ENCODE results near the gene IGSF21. TPM values are rescaled to one million over a fixed set of nuclear protein-coding genes. Genes with fewer than 3 reads are reported as not detected.

The IGSF21 gene
- total and polyA plus RNA-seq, 2 of the 4 experiments (the other 2 are of a cell fraction), result not detected

DNA sequence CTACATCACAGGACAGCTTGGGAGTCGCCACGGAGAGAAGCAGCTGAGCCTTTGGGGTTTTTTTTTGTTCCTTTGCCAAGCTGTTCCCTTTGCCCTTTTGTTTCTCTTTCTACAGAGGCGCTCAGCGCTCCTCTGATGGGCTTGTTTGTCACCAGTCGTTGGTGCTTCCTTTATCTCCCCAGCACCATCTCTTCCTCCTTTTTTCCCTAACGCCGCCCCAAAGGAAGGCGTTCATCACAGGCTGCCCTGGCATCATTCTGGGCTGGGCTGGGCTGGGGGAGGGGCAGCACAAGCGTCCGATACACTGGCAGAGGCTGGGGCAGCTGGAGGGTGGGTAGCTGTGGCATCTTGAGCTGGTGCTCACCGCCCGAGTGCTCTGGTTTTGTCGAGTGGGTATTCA lies 10.5 kb downstream of the IGSF21 start:
- in situ Hi-C loops (cut with MboI; ENCODE audit: low sequenced_read_pairs), result no loop called here
- dilution Hi-C loops (cut with HindIII; ENCODE audit: low sequenced_read_pairs, unreplicated experiment), result no loop called here
- no CpG with 5 or more reads among the region's 13 CpGs for WGBS, 2 experiments (ENCODE audit: extremely low coverage in 2 of 2, insufficient read length in 1 of 2)
- Histone ChIP-seq H4K5ac (ENCODE audit: low read depth, low read length) (no peak overlapping the region), H3K27me3 (ENCODE audit: control insufficient read depth, insufficient read depth, low read length) (no peaks in the 10 kb centered on the region), H3K23ac (ENCODE audit: low read depth, low read length) (no peak overlapping the region), H3K4ac (ENCODE audit: low read depth, low read length) (no peak overlapping the region), H3K56ac (ENCODE audit: extremely low read depth, insufficient read depth, low read length) (no peak overlapping the region), H2AK5ac (ENCODE audit: low read depth, low read length) (no peak overlapping the region), H3K27ac (ENCODE audit: insufficient read depth, low read length) (no peak overlapping the region), H4K91ac (ENCODE audit: insufficient read depth, low read depth, low read length) (no peak overlapping the region), H2BK5ac (ENCODE audit: low read depth, low read length, poor library complexity, severe bottlenecking) (no peak overlapping the region), H3K9ac (ENCODE audit: low read depth, low read length) (no peak overlapping the region), H2AFZ (replicated peaks; ENCODE audit: low read length, poor library complexity) (no peak overlapping the region), H3K9me3 (ENCODE audit: control insufficient read depth, insufficient read depth, low read length) (no peaks in the 10 kb centered on the region), H2BK20ac (ENCODE audit: low read depth, low read length) (no peak overlapping the region), H3K18ac (ENCODE audit: low read depth, low read length) (no peak overlapping the region), H4K8ac (ENCODE audit: low read depth in 2 of 2, low read length in 2 of 2) (no peak overlapping the region), H3K4me1 (ENCODE audit: control insufficient read depth, insufficient read depth, low read length) (no peaks in the 10 kb centered on the region), H3K4me2 (ENCODE audit: low read depth, low read length) (no peak overlapping the region), H4K20me1 (ENCODE audit: insufficient read depth, low read length) (no peaks in the 10 kb centered on the region), H3K79me1 (ENCODE audit: low read depth in 1 of 2, low read length in 2 of 2) (no peaks in the 10 kb centered on the region), H3K36me3 (ENCODE audit: control insufficient read depth, insufficient read depth, low read length) (no peaks in the 10 kb centered on the region), H3K14ac (replicated peaks; ENCODE audit: low read depth, low read length) (no peak overlapping the region), H2BK120ac (ENCODE audit: low read depth, low read length) (no peak overlapping the region), H3K9me1 (ENCODE audit: insufficient read depth, low read length) (no peaks in the 10 kb centered on the region), H2AK9ac (replicated peaks; ENCODE audit: low read depth, low read length, poor library complexity) (no peak overlapping the region), H2BK15ac (ENCODE audit: low read depth, low read length) (no peak overlapping the region), H3K4me3 (ENCODE audit: insufficient read depth, low read depth, low read length) (no peak overlapping the region)
- BruUV-seq (replicated peaks), result no TSS peak
- CTCF ChIA-PET, result interaction anchor here (0.6 kb wide), 1 partner anchor 462 kb away, joined by 3 read pairs; no protein-coding TSS in a partner anchor
- intact Hi-C loops (cut with micrococcal nuclease), result no loop called here
- no peak for ATAC-seq (ENCODE audit: low read depth)
- POLR2A ChIA-PET (ENCODE audit: unreplicated experiment), result no interaction called here
- TF ChIP-seq MAZ (IDR thresholded peaks at IDR 0.05; ENCODE audit: borderline replicate concordance, low read depth, low read length) (no peak), CHD1 (IDR thresholded peaks at IDR 0.05; ENCODE audit: low read depth, low read length) (no peak), POLR2A (IDR thresholded peaks at IDR 0.05; ENCODE audit: low read depth, low read length) (no peak), NFE2L2 (IDR thresholded peaks at IDR 0.05; ENCODE audit: low read depth, low read length) (no peak), SMC3 (IDR thresholded peaks at IDR 0.05; ENCODE audit: low read depth, low read length) (no peak), MXI1 (IDR thresholded peaks at IDR 0.05; ENCODE audit: borderline replicate concordance, low read depth, low read length) (no peak), CEBPB (IDR thresholded peaks at IDR 0.05; ENCODE audit: low read depth, low read length) (no peak), FOS (IDR thresholded peaks at IDR 0.05; ENCODE audit: low read depth, low read length) (no peak)
- TF ChIP-seq, protein P1, sequence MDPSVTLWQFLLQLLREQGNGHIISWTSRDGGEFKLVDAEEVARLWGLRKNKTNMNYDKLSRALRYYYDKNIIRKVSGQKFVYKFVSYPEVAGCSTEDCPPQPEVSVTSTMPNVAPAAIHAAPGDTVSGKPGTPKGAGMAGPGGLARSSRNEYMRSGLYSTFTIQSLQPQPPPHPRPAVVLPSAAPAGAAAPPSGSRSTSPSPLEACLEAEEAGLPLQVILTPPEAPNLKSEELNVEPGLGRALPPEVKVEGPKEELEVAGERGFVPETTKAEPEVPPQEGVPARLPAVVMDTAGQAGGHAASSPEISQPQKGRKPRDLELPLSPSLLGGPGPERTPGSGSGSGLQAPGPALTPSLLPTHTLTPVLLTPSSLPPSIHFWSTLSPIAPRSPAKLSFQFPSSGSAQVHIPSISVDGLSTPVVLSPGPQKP (IDR thresholded peaks at IDR 0.05; ENCODE audit: borderline replicate concordance, low read depth, low read length), result no peak
- TF ChIP-seq, protein P2, sequence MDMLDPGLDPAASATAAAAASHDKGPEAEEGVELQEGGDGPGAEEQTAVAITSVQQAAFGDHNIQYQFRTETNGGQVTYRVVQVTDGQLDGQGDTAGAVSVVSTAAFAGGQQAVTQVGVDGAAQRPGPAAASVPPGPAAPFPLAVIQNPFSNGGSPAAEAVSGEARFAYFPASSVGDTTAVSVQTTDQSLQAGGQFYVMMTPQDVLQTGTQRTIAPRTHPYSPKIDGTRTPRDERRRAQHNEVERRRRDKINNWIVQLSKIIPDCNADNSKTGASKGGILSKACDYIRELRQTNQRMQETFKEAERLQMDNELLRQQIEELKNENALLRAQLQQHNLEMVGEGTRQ (IDR thresholded peaks at IDR 0.05; ENCODE audit: low read depth, low read length), result no peak
- DNase-seq, result no peak

Measured in IMR-90 (cell line).